EL (cell line): ENCODE results near the gene RUFY3.

ENCODE experiments used
- DNase-seq: peaks from one replicate; pipeline ENCODE4 v3.0.0-alpha.2; 2016

The RUFY3 gene

GRCh38 chr4:70841951-70842350, 120.2 kb downstream of the RUFY3 start:
- DNase-seq = no peak

GRCh38 chr4:70842761-70843435, 121.1 kb downstream of the RUFY3 start:
- no peak for DNase-seq

- DNase-seq = no peak
Measured at GRCh38 chr4:70844180-70844579, 122.4 kb downstream of the RUFY3 start.

- DNase-seq = no peak
Measured at GRCh38 chr4:70849291-70849690, 127.5 kb downstream of the RUFY3 start.

GRCh38 chr4:70855464-70855863, 133.7 kb downstream of the RUFY3 start:
- DNase-seq = no peak
